DND-41 (cell line): ENCODE measurements around the gene CLRN3.
A peak's percentile ranks its signal among the peaks of the same experiment; 100 is the strongest.

ENCODE experiments used
- ATAC-seq: fragments of 200-7000 bp; cut with Tn5 transposase; 3 replicates; pipeline ENCODE4 v1.9.1; 2021; ENCODE audit warnings: low read depth; ENCODE audit not compliant: insufficient read depth
- DNase-seq: peaks from one replicate; pipeline ENCODE4 v3.0.0-alpha.2; 2020
- H2AFZ ChIP-seq: 2 replicates; pipeline ENCODE4 v1.6.0; 2012; ENCODE audit warnings: low read depth, low read length
- H3K27ac ChIP-seq: 2 replicates; pipeline ENCODE4 v1.5.1; 2012; ENCODE audit warnings: low read length, inconsistent platforms
- H3K27me3 ChIP-seq: fragments of 200-600 bp; sonication (generic); 2 replicates; pipeline ENCODE4 v1.6.0; 2012; ENCODE audit warnings: low read length, mild to moderate bottlenecking, inconsistent platforms; ENCODE audit not compliant: insufficient read depth, poor library complexity
- H3K36me3 ChIP-seq: 2 replicates; pipeline ENCODE4 v1.5.1; 2012; ENCODE audit warnings: low read length, inconsistent platforms; ENCODE audit not compliant: insufficient read depth
- H3K4me1 ChIP-seq: 2 replicates; pipeline ENCODE4 v1.5.1; 2012; ENCODE audit warnings: mild to moderate bottlenecking, low read length; ENCODE audit not compliant: insufficient read depth
- H3K4me2 ChIP-seq: 2 replicates; pipeline ENCODE4 v1.6.0; 2012; ENCODE audit warnings: mild to moderate bottlenecking, moderate library complexity, low read length, inconsistent platforms; ENCODE audit not compliant: insufficient read depth
- H3K4me3 ChIP-seq, 2 experiments: fragments of 200-600 bp in 1 of 2; shearing (Covaris generic) in 1 of 2; 2 replicates each; pipeline ENCODE4 v1.5.1; 2012 to 2016; ENCODE audit warnings: inconsistent platforms in 2 of 2, low read length in 2 of 2, mild to moderate bottlenecking in 2 of 2, low read depth in 1 of 2, moderate library complexity in 1 of 2
- H3K79me2 ChIP-seq: 2 replicates; pipeline ENCODE4 v1.6.0; 2012; ENCODE audit warnings: low read length, inconsistent platforms; ENCODE audit not compliant: insufficient read depth
- H3K9ac ChIP-seq: 2 replicates; pipeline ENCODE4 v1.6.0; 2012; ENCODE audit warnings: low read depth, mild to moderate bottlenecking, inconsistent platforms, low read length, moderate library complexity
- H3K9me3 ChIP-seq: 2 replicates; pipeline ENCODE4 v1.5.1; 2012; ENCODE audit warnings: low read length, moderate library complexity, mild to moderate bottlenecking, inconsistent platforms; ENCODE audit not compliant: insufficient read depth, severe bottlenecking
- H4K20me1 ChIP-seq: 2 replicates; pipeline ENCODE4 v1.6.0; 2012; ENCODE audit warnings: low read length; ENCODE audit not compliant: insufficient read depth
- CTCF ChIP-seq: IDR thresholded peaks from 2 replicates; pipeline ENCODE4 v1.5.1; 2012; ENCODE audit warnings: borderline replicate concordance, low read length, moderate library complexity, mild to moderate bottlenecking; ENCODE audit not compliant: poor library complexity, severe bottlenecking; ENCODE audit errors: extremely low read depth
- EZH2 ChIP-seq: IDR thresholded peaks from 3 replicates; pipeline ENCODE4 v1.6.1; 2012; ENCODE audit warnings: borderline replicate concordance, low read depth, mild to moderate bottlenecking, moderate library complexity, low read length, inconsistent platforms; ENCODE audit not compliant: severe bottlenecking

CLRN3 gene

DNA sequence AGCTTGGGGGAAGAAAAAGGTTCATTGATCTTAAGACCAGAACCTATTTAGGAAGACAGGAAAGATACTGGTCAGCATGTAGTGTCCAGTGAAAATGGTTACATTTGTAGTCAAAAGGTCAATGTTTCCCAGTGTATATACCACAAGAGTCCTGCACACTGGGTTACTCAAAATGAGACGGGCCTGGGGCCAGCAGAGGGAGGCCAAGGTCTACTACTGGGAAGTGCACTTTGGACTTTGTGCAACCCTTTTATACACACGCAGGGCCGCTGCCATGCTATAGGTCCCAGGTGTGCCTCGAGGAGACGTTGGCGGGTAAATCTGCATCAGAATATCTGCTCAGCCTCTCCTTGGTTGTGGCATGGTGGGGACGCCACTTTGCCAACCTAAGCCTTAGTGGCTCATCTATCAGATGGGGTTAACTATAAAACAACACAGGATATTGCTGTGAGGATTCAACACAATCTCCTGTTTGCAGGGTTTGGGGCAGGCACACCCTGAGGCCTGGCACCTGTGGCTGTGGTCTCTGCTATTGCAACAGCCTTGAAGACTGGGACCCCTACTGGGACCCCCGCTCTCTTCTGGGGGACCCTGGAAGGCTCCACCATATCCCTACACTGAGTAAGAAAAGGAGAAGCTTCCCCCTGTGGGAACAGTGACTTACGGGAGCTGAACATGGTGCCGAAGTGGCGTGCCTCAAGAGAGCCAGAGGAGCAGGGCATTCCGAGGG, 19.7 kb downstream of the CLRN3 start:
- DNase-seq (peak; percentile 29), ATAC-seq (peak; percentile 47)
- Histone ChIP-seq H3K36me3 (no peaks in the 10 kb centered on the region), H3K79me2 (no peaks in the 10 kb centered on the region), H3K9me3 (no peaks in the 10 kb centered on the region), H3K4me2 (no peak overlapping the region), H3K27ac (no peak overlapping the region), H3K4me1 (no peaks in the 10 kb centered on the region), H4K20me1 (no peaks in the 10 kb centered on the region), H3K4me3 (no peak overlapping the region), H2AFZ (no peak overlapping the region), H3K27me3 (peaks cover 3% of the 10 kb centered on the region), H3K9ac (no peak overlapping the region)
- TF ChIP-seq CTCF (no peak), EZH2 (no peak)

DNA sequence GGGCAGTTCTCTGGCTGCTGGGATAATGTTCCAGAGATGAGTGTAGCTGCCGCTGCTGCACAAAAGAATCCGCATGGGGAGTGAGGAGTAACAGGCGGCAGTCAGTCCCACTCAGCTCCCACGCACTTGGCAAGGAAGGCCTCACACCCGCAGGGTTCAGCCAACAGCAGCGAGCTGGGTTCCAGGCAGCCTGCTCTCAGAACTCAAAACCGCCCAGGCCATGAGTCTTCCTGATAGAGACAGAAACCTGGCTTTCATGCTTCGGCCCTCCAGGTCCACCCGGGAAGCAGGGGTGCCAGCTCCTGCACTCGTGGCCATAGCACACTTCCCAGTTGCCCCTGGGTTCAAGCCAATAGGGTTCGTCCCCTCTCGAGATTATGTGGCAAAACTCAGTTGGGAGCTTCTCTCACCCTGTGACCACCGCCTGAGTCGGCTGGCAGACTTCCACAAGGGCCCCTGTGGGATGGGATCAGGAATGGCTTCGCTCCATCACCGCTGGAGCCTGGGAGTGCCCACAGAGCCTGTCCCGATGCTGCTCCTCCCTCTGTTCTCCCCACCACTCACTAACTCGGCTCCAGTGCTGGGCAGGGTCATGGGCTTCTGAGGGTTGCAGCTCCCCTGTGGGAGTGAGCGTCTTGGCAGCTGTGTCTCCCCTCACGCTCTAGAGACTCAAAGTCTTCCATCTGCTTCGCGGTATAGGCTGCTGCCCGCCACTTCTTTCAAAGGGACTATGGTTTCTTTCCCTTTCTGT, 20.6 kb downstream of the CLRN3 start:
- Histone ChIP-seq H3K4me2 (no peak overlapping the region), H3K79me2 (no peaks in the 10 kb centered on the region), H3K9me3 (no peaks in the 10 kb centered on the region), H3K4me1 (no peaks in the 10 kb centered on the region), H2AFZ (no peak overlapping the region), H4K20me1 (no peaks in the 10 kb centered on the region), H3K36me3 (no peaks in the 10 kb centered on the region), H3K4me3 (no peak overlapping the region), H3K27me3 (peaks cover 3% of the 10 kb centered on the region), H3K9ac (no peak overlapping the region), H3K27ac (no peak overlapping the region)
- ATAC-seq: peak; percentile 86
- DNase-seq: peak; percentile 58
- no peak for TF ChIP-seq CTCF
- no peak for TF ChIP-seq EZH2

DNA sequence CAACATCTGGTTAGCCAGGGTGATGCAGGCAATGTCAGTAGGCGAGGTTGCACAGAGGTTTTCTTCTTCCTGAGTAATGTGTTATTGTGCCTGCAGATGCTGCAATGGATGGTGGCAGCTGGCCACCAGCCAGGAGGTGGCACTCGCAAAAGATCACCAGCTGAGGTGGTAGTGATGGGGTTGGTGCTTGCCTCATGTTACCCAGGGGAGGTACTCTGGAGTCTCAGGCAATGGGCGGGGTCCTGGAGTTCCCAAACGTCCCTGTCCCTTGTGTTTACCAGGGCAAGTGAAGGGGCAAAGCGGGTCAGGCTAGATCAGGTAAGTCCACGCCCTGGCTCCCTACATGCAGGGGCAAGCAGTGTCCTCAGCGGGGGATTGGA, 21.1 kb downstream of the CLRN3 start:
- no peaks in the 10 kb centered on the region for H3K36me3 ChIP-seq
- ATAC-seq: no peak
- TF ChIP-seq EZH2 (no peak), CTCF (no peak)
- H3K9ac ChIP-seq: no peak overlapping the region
- peaks cover 3% of the 10 kb centered on the region for H3K27me3 ChIP-seq
- H3K4me3 ChIP-seq: no peak overlapping the region
- no peaks in the 10 kb centered on the region for H3K79me2 ChIP-seq
- no peak overlapping the region for H3K4me2 ChIP-seq
- H2AFZ ChIP-seq: no peak overlapping the region
- DNase-seq: peak; percentile 10
- no peaks in the 10 kb centered on the region for H3K9me3 ChIP-seq
- H4K20me1 ChIP-seq: no peaks in the 10 kb centered on the region
- no peak overlapping the region for H3K27ac ChIP-seq
- H3K4me1 ChIP-seq: no peaks in the 10 kb centered on the region
